ENCODE data around the gene PKNOX2.

PKNOX2 gene

GRCh38 chr11:125263268-125263790, 98.8 kb downstream of the PKNOX2 start:
- H3K4me3 ChIP-seq (ENCODE audit: low read depth, low read length) = no peak overlapping the region
- no peak for DNase-seq (ENCODE audit: low read depth)
- TF ChIP-seq CTCF (IDR thresholded peaks at IDR 0.05; ENCODE audit: low read depth, low read length, missing control alignments) = no peak

GRCh38 chr11:125264100-125265022, 99.8 kb downstream of the PKNOX2 start:
- TF ChIP-seq CTCF (IDR thresholded peaks at IDR 0.05; ENCODE audit: low read depth, low read length, missing control alignments) = no peak
- no peak for DNase-seq (ENCODE audit: low read depth)
- H3K4me3 ChIP-seq (ENCODE audit: low read depth, low read length) = no peak overlapping the region

GRCh38 chr11:125267548-125267947, 103.0 kb downstream of the PKNOX2 start:
- H3K4me3 ChIP-seq (ENCODE audit: low read depth, low read length) = no peak overlapping the region
- TF ChIP-seq CTCF (IDR thresholded peaks at IDR 0.05; ENCODE audit: low read depth, low read length, missing control alignments) = no peak
- no peak for DNase-seq (ENCODE audit: low read depth)

GRCh38 chr11:125268611-125269010, 104.1 kb downstream of the PKNOX2 start:
- no peak for DNase-seq (ENCODE audit: low read depth)
- no peak for TF ChIP-seq CTCF (IDR thresholded peaks at IDR 0.05; ENCODE audit: low read depth, low read length, missing control alignments)
- H3K4me3 ChIP-seq (ENCODE audit: low read depth, low read length) = no peak overlapping the region

GRCh38 chr11:125270106-125270505, 105.6 kb downstream of the PKNOX2 start:
- DNase-seq (ENCODE audit: low read depth) = no peak
- H3K4me3 ChIP-seq (ENCODE audit: low read depth, low read length) = no peak overlapping the region
- no peak for TF ChIP-seq CTCF (IDR thresholded peaks at IDR 0.05; ENCODE audit: low read depth, low read length, missing control alignments)

- no peak for TF ChIP-seq CTCF (IDR thresholded peaks at IDR 0.05; ENCODE audit: low read depth, low read length, missing control alignments)
- H3K4me3 ChIP-seq (ENCODE audit: low read depth, low read length) = no peak overlapping the region
- DNase-seq (ENCODE audit: low read depth) = no peak
These were observed 106.2 kb downstream of the PKNOX2 start for GRCh38 chr11:125270711-125271110.
